Body of pancreas (tissue), 4 donors: ENCODE results near the gene CRIP1.

ENCODE experiments used
- CTCF ChIP-seq, 7 experiments: fragments of 450-650 bp in 4 of 7; fragments of 200-600 bp in 3 of 7; sonication (generic) in 3 of 7; IDR thresholded peaks; one replicate each; pipeline ENCODE4 v1.5.1; 2016 to 2019; ENCODE audit warnings: antibody characterized with exemption in 7 of 7
- POLR2A ChIP-seq, 3 donors: fragments of 450-650 bp; IDR thresholded peaks; one replicate each; pipeline ENCODE4 v1.6.1; 2016; ENCODE audit warnings: antibody characterized with exemption in 3 of 3, mild to moderate bottlenecking in 2 of 3

- TF ChIP-seq POLR2A (IDR thresholded peaks at IDR 0.05) = no peak
- TF ChIP-seq CTCF (IDR thresholded peaks at IDR 0.05) = no peak
Measured at GRCh38 chr14:105439710-105440553, 46.8 kb upstream of the CRIP1 start.
